Stimulated activated CD8-positive, alpha-beta memory T cell treated with anti-CD3 and anti-CD28 coated beads, Interleukin-7, amount 100 ng/mL, for 24 hours (primary cell): ENCODE data around the gene C2CD2L.
"Not testable (repeated sequence)": the region's sequence is repeated elsewhere in the genome, so short reads cannot be mapped to it uniquely, and the experiment has no call there.

Experiments used
- DNase-seq: peaks from one replicate; pipeline ENCODE4 v3.0.0-alpha.2; 2020; ENCODE audit warnings: low read depth

Gene C2CD2L

GRCh38 chr11:119106564-119107537 lies at the start of gene C2CD2L:
C2CD2L (plus strand) TSS chr11:119107344; CDS start chr11:119107742, 398 bp downstream.
- DNase-seq, result peak; percentile 73

GRCh38 chr11:119059128-119059527 lies 48.0 kb upstream of the C2CD2L start:
- DNase-seq, result not testable (repeated sequence)

- DNase-seq, result no peak
Measured at GRCh38 chr11:119061256-119061655, 45.9 kb upstream of the C2CD2L start.

GRCh38 chr11:119062779-119063178 lies 44.4 kb upstream of the C2CD2L start:
- DNase-seq, result no peak

GRCh38 chr11:119065369-119065768 lies 41.8 kb upstream of the C2CD2L start:
- DNase-seq, result no peak

- DNase-seq, result peak; percentile 96
Measured at GRCh38 chr11:119067371-119068222, 39.5 kb upstream of the C2CD2L start, which contains the start of gene VPS11. VPS11 (plus strand) TSS chr11:119067818; CDS start chr11:119067824, 6 bp downstream.

GRCh38 chr11:119077839-119078238 lies 29.3 kb upstream of the C2CD2L start:
- no peak for DNase-seq

- no peak for DNase-seq
Measured at GRCh38 chr11:119078675-119079420, 28.3 kb upstream of the C2CD2L start.

GRCh38 chr11:119081682-119082260 lies 25.4 kb upstream of the C2CD2L start:
- DNase-seq, result no peak

GRCh38 chr11:119084663-119085436 lies 22.3 kb upstream of the C2CD2L start, which contains the start of gene HMBS:
HMBS (plus strand) TSS chr11:119084881; CDS start chr11:119085034, 153 bp downstream.
- peak; percentile 81 for DNase-seq

GRCh38 chr11:119085437-119085847 lies 21.7 kb upstream of the C2CD2L start:
- no peak for DNase-seq

GRCh38 chr11:119087123-119087522 lies 20.0 kb upstream of the C2CD2L start:
- no peak for DNase-seq

- DNase-seq, result no peak
Measured at GRCh38 chr11:119087747-119088241, 19.4 kb upstream of the C2CD2L start.

- DNase-seq, result no peak
Measured at GRCh38 chr11:119088406-119088805, 18.7 kb upstream of the C2CD2L start.

GRCh38 chr11:119089319-119089718 lies 17.8 kb upstream of the C2CD2L start:
- DNase-seq, result no peak

- DNase-seq, result no peak
Measured at GRCh38 chr11:119091178-119091577, 16.0 kb upstream of the C2CD2L start.

- no peak for DNase-seq
Measured at GRCh38 chr11:119091966-119092879, 14.9 kb upstream of the C2CD2L start.

- DNase-seq, result no peak
Measured at GRCh38 chr11:119092880-119093842, 14.0 kb upstream of the C2CD2L start.
